ENCODE measurements around the gene FBXO34.

FBXO34 gene

GRCh38 chr14:55359307-55359706 lies 88.1 kb downstream of the FBXO34 start:
- H3K4me3 ChIP-seq (ENCODE audit: low read depth, low read length), result no peak overlapping the region
- DNase-seq (ENCODE audit: low read depth), result no peak
- no peak for TF ChIP-seq CTCF (IDR thresholded peaks at IDR 0.05; ENCODE audit: insufficient read depth, low read depth, low read length, missing control alignments)

GRCh38 chr14:55361190-55361589 lies 90.0 kb downstream of the FBXO34 start:
- no peak for TF ChIP-seq CTCF (IDR thresholded peaks at IDR 0.05; ENCODE audit: insufficient read depth, low read depth, low read length, missing control alignments)
- no peak for DNase-seq (ENCODE audit: low read depth)
- H3K4me3 ChIP-seq (ENCODE audit: low read depth, low read length), result no peak overlapping the region

- no peak for DNase-seq (ENCODE audit: low read depth)
- H3K4me3 ChIP-seq (ENCODE audit: low read depth, low read length), result no peak overlapping the region
- TF ChIP-seq CTCF (IDR thresholded peaks at IDR 0.05; ENCODE audit: insufficient read depth, low read depth, low read length, missing control alignments), result no peak
Observed at GRCh38 chr14:55366271-55366670, 95.0 kb downstream of the FBXO34 start.

GRCh38 chr14:55370883-55371455 lies 99.7 kb downstream of the FBXO34 start:
- no peak for TF ChIP-seq CTCF (IDR thresholded peaks at IDR 0.05; ENCODE audit: insufficient read depth, low read depth, low read length, missing control alignments)
- no peak overlapping the region for H3K4me3 ChIP-seq (ENCODE audit: low read depth, low read length)
- no peak for DNase-seq (ENCODE audit: low read depth)

GRCh38 chr14:55372423-55372822 lies 101.2 kb downstream of the FBXO34 start:
- H3K4me3 ChIP-seq (ENCODE audit: low read depth, low read length), result no peak overlapping the region
- no peak for DNase-seq (ENCODE audit: low read depth)
- no peak for TF ChIP-seq CTCF (IDR thresholded peaks at IDR 0.05; ENCODE audit: insufficient read depth, low read depth, low read length, missing control alignments)

- no peak for DNase-seq (ENCODE audit: low read depth)
- no peak overlapping the region for H3K4me3 ChIP-seq (ENCODE audit: low read depth, low read length)
- TF ChIP-seq CTCF (IDR thresholded peaks at IDR 0.05; ENCODE audit: insufficient read depth, low read depth, low read length, missing control alignments), result no peak
Observed at GRCh38 chr14:55372825-55373224, 101.6 kb downstream of the FBXO34 start.

All from GM12865 (cell line).